Skeletal muscle satellite cell (primary cell): ENCODE measurements around the gene CCNG2.

Source experiments
- H3K27me3 ChIP-seq: 2 replicates; pipeline ENCODE4 v1.7.0; 2013; ENCODE audit warnings: low read length; ENCODE audit not compliant: control insufficient read depth, insufficient read depth
- H3K36me3 ChIP-seq: 2 replicates; pipeline ENCODE4 v1.7.0; 2013; ENCODE audit warnings: mild to moderate bottlenecking, control low read depth, low read length; ENCODE audit not compliant: insufficient read depth
- H3K4me1 ChIP-seq: 2 replicates; pipeline ENCODE4 v1.7.0; 2013; ENCODE audit warnings: low read length; ENCODE audit not compliant: control insufficient read depth, insufficient read depth
- H3K4me2 ChIP-seq: 2 replicates; pipeline ENCODE4 v1.7.0; 2013; ENCODE audit warnings: mild to moderate bottlenecking, low read length
- H3K4me3 ChIP-seq: 2 replicates; pipeline ENCODE4 v1.7.0; 2013; ENCODE audit warnings: low read length
- H3K9ac ChIP-seq: 2 replicates; pipeline ENCODE4 v1.7.0; 2013; ENCODE audit warnings: mild to moderate bottlenecking, low read depth, low read length, moderate library complexity
- H3K9me3 ChIP-seq: replicated peaks from 2 replicates; pipeline ENCODE4 v1.7.0; 2013; ENCODE audit warnings: mild to moderate bottlenecking, control low read depth, low read length

CCNG2 gene

DNA sequence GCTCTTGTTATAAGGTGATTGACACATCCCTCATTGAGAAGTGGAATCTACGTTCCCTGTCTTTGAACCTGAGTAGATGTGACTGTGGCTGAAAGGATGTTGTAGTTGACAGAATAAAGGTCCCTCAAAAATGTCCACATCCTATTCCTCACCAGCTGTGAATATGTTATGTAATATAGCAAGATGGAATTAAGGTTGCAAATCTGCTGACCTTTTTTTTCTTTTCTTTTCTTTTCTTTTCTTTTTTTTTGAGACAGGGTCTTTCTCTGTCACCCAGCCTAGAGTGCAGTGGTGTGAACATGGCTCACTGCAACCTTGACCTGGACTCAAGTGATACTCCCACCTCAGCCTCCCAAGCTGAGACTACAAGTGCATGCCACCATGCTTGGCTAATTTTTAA lies 7.2 kb upstream of the CCNG2 start:
- Histone ChIP-seq H3K9me3 (no peaks in the 10 kb centered on the region), H3K4me1 (peaks cover 3% of the 10 kb centered on the region), H3K9ac (no peak overlapping the region), H3K27me3 (peaks cover 2% of the 10 kb centered on the region), H3K4me2 (no peak overlapping the region), H3K36me3 (no peaks in the 10 kb centered on the region), H3K4me3 (no peak overlapping the region)

DNA sequence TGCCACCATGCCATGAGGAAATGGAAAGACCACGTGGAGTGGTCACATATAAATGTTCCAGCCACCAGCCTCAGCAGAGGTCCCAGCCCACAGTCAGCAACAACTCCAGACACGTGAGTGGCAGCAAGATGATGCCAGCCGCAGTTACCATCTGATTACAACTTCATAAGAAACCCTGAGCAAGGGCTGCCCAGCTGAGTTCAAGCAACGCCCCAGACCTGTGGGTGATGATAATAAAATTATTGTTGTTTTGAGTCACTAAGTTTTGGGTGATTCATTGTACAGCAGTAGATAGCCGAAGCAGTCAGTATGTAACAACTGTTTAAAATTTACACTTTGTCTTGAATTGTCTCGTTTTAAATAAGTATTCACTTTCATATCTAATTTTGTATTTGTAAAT lies 5.8 kb upstream of the CCNG2 start:
- Histone ChIP-seq H3K27me3 (peaks cover 2% of the 10 kb centered on the region), H3K9me3 (no peaks in the 10 kb centered on the region), H3K36me3 (no peaks in the 10 kb centered on the region), H3K4me1 (peaks cover 7% of the 10 kb centered on the region), H3K4me2 (no peak overlapping the region), H3K9ac (no peak overlapping the region), H3K4me3 (no peak overlapping the region)

DNA sequence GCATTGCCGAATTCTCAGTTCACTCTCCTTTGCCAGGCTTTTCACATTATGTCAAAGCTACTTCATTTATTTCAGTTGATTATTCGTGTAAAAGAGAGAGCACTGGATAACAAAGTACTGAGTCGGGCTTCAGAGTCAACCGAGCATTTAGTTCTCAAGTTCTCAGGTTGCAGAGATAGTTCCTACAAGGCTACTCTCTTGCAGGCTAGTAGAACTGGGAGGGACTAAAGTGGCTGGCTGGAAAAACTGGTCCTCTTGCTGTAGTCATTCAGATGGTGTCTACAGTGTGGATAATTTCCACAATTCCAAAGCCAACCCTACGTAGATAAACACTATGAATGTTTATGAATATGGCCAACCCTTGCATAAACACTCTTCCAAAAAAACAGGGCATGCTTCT lies 4.6 kb upstream of the CCNG2 start:
- Histone ChIP-seq H3K4me3 (no peak overlapping the region), H3K36me3 (no peaks in the 10 kb centered on the region), H3K4me2 (no peak overlapping the region), H3K27me3 (peaks cover 2% of the 10 kb centered on the region), H3K9ac (no peak overlapping the region), H3K9me3 (no peaks in the 10 kb centered on the region), H3K4me1 (peaks cover 7% of the 10 kb centered on the region)

DNA sequence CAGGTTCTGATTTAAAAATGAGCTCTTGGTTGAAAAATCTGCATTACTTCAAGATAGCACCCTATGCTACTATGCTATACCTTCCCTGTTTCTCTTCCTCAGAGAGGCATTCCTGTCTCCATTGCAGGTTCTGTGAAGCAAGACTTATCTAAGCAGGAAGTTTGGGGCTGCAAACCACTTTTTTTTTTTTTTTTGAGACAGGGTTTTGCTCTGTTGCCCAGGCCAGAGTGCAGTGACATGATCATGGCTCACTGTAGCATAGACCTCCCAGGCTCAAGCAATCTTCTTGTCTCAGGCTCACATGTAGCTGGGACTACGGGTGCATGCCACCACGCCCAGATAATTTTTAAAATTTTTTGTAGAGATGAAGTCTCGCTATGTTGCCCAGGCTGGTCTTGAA lies 4.0 kb upstream of the CCNG2 start:
- Histone ChIP-seq H3K4me3 (no peak overlapping the region), H3K4me2 (no peak overlapping the region), H3K27me3 (peaks cover 2% of the 10 kb centered on the region), H3K9me3 (no peaks in the 10 kb centered on the region), H3K36me3 (no peaks in the 10 kb centered on the region), H3K9ac (no peak overlapping the region), H3K4me1 (peaks cover 7% of the 10 kb centered on the region)

DNA sequence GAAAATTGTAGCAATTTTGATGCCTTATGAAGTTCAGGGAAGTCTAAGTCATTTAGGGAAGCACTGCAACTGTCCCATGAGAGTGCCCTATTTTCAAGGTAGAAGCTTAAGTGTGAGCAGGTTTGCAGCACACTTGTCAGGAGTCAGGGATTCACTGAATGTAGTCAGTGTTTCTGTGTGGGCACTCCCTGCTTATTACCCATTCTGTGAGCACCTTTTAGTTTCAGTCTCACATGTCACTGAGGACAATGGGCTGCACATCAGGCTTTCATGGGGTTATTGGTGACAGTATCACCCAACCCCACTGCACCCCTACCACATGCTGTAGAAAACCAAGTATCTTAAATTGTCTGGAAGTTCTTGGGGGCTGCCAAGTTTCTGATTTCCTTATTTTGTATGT lies 2.9 kb upstream of the CCNG2 start:
- H3K4me1 ChIP-seq: peaks cover 11% of the 10 kb centered on the region
- H3K27me3 ChIP-seq: peaks cover 2% of the 10 kb centered on the region
- no peaks in the 10 kb centered on the region for H3K9me3 ChIP-seq
- H3K4me2 ChIP-seq: no peak overlapping the region
- no peak overlapping the region for H3K4me3 ChIP-seq
- peaks cover 1% of the 10 kb centered on the region for H3K36me3 ChIP-seq
- H3K9ac ChIP-seq: no peak overlapping the region

DNA sequence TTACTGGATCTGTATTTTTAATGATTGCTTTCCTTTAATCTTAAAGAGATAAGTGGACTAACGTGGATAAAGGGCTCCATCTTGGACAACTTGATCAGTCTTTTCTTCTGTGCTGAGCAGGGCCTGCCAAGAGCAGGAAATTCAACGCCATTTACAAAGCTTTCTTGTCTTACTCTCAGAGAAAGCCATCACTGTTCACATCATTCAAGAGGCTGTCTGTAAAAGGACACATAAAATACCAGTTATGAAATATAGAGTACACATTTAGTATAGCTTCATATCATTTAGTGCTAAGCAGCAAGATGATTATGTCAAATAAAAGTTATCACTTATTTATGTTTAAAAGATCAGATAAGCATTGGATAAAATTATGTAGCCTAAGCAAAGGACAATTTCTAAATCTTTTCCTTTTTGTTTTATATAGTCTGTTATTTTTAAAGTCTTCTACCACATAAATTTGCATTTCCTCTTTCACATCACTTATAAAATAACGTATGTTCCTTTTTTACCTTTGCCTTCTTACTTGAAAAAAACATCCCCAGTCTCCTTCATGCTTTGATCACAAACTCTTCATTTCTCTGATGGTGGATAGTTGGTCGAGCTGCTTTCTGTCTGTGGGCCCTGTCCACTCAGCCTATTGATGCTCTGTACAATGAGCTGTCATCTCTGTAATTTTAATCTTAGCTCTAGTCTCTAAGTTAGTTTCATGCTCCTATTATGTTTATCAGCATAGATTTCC lies 2.1 kb upstream of the CCNG2 start:
- no peak overlapping the region for H3K9ac ChIP-seq
- H3K4me1 ChIP-seq: peaks cover 15% of the 10 kb centered on the region
- no peak overlapping the region for H3K4me2 ChIP-seq
- peaks cover 2% of the 10 kb centered on the region for H3K27me3 ChIP-seq
- no peak overlapping the region for H3K4me3 ChIP-seq
- H3K9me3 ChIP-seq: no peaks in the 10 kb centered on the region
- H3K36me3 ChIP-seq: peaks cover 9% of the 10 kb centered on the region

DNA sequence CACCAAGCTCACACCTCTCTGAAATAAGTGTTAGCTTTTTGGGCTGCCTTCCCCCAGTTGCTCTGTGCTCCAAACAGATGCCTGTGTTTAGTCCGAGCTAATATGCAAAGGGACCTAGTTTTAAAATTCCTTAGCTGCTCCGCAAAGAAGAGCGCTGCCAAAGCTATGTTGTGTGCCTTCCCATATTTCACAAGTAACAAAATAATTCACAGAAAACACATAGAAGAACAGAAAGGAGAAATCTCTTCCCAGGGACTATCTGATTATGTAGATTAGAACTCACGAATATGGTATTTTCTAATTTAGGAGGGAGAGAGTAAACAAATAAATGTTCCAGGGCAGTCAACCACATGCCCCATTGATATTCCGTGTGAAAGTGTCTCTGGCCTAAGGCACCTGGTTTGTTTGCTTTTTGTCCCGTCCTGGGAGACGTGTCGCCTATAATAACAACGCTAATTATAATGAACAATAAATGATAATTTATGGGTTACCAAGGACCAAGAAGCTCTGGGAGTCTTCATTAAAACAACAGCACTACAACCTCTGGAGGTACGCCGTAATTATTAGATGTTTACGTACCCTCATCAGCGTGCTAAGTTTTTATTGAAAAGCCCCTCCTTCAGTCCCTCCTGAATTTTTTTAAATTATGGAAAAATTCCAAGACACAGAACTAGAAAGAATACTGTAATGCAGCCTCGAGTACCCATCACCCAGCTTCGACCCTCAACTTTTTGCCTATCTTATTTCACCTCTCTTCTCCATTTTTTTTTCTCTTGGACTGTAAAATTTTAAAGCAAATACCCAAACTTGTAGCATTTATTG lies 1.2 kb upstream of the CCNG2 start:
- peak overlapping the region; percentile 54 for H3K9ac ChIP-seq
- H3K4me1 ChIP-seq: peaks cover 15% of the 10 kb centered on the region

DNA sequence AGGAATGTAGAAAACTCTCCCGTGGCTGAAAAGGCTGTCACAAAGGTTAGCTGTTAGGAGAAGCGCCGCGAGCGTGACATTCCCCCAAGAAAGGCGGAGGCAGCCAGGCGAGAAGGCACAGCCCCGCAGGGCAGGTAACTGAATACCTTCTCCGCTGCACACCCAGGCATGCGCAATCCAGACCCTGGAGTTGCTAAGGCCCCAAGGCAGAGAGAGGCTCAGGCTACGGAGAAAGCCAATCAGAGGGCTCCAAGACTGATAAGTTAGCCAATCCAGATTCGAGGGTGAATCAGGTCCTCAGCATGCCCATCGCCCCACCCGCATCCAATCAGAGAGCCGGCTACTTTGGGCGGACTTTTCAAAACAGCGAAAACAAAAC lies 485 bp upstream of the CCNG2 start:
- Histone ChIP-seq H3K4me2 (peak overlapping the region; percentile 86), H3K4me3 (peak overlapping the region; percentile 84), H3K36me3 (peaks cover 22% of the 10 kb centered on the region), H3K9me3 (no peaks in the 10 kb centered on the region), H3K27me3 (peaks cover 2% of the 10 kb centered on the region), H3K9ac (peak overlapping the region; percentile 94), H3K4me1 (peaks cover 13% of the 10 kb centered on the region)

More for the DNA sequence above, 1.2 kb upstream of the CCNG2 start:
- peaks cover 2% of the 10 kb centered on the region for H3K27me3 ChIP-seq
- H3K4me2 ChIP-seq: peak overlapping the region; percentile 86
- peaks cover 19% of the 10 kb centered on the region for H3K36me3 ChIP-seq
- peak overlapping the region; percentile 76 for H3K4me3 ChIP-seq
- no peaks in the 10 kb centered on the region for H3K9me3 ChIP-seq

DNA sequence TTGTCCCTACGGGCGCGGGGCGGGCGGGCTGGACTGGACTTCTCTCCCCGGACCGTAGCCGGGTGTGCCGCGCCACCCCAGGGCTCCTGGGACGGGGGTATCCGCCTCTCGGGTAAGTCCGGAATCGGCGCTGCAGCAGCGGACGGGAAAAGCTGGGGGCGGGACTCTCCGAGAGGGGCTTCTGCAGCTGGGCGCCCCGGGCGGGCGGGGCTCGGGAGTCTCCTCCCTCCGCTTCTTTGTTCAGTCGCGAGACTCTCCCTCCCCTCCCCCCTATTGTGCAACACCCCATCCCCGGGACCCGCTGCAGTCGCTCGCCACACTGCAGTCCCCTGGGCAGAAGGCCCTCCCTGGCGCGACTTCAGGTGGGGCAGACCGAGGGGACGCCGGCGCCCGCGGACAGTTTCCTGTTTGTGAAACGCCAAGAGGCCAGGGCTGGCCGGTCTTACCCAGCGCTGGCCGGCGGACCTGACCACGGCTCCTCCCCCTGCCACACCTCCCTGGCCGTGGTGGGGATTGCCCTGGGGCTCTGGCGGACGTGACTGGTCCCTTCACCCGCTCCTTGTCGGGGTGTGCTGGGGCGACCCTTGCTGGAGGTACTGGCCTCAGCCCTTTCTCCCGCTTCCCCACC lies 966 bp downstream of the CCNG2 start:
- Histone ChIP-seq H3K4me3 (peak overlapping the region; percentile 84), H3K4me1 (peaks cover 13% of the 10 kb centered on the region), H3K27me3 (no peaks in the 10 kb centered on the region), H3K9ac (peak overlapping the region; percentile 94), H3K9me3 (no peaks in the 10 kb centered on the region), H3K4me2 (peak overlapping the region; percentile 85), H3K36me3 (peaks cover 37% of the 10 kb centered on the region)

DNA sequence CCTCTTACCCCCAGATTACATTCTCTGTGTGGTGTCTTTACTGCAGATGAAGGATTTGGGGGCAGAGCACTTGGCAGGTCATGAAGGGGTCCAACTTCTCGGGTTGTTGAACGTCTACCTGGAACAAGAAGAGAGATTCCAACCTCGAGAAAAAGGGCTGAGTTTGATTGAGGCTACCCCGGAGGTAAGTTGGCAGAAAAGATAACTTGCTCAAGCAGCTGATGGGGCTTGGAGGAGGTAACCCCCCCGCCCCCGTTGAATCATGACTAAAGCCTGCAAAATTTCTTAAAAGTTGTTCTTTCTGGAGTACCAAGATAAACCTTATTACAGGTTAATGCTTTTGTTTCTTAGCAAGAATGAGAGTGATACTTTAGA lies 1.5 kb downstream of the CCNG2 start:
- peak overlapping the region; percentile 84 for H3K4me3 ChIP-seq
- peak overlapping the region; percentile 85 for H3K4me2 ChIP-seq
- H3K36me3 ChIP-seq: peaks cover 41% of the 10 kb centered on the region
- H3K27me3 ChIP-seq: no peaks in the 10 kb centered on the region
- H3K9ac ChIP-seq: peak overlapping the region; percentile 94
- no peaks in the 10 kb centered on the region for H3K9me3 ChIP-seq
- peaks cover 13% of the 10 kb centered on the region for H3K4me1 ChIP-seq

DNA sequence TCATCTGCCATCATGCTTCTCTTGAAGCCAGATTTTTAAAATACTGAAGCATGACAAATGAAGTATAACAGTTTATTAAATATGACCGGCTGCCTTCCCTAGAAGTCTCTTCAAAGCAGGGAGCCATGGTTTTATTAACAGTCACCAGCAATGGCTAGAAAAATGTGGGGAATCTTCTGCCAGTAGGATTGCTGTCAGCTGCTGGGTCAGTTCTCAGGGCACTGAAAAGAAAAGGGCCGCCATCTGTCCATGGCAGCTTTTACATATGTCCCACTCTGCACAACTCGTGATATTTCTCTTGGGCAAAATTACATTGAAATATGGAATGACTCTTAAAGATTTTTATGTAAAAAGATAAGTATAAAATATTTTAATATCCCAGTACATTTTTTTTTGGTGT lies 2.8 kb downstream of the CCNG2 start:
- H3K4me3 ChIP-seq: peak overlapping the region; percentile 84

More for the DNA sequence above, 2.8 kb downstream of the CCNG2 start:
- peak overlapping the region; percentile 94 for H3K9ac ChIP-seq
- peak overlapping the region; percentile 85 for H3K4me2 ChIP-seq
- H3K36me3 ChIP-seq: peaks cover 54% of the 10 kb centered on the region
- no peaks in the 10 kb centered on the region for H3K9me3 ChIP-seq
- H3K4me1 ChIP-seq: peaks cover 13% of the 10 kb centered on the region
- no peaks in the 10 kb centered on the region for H3K27me3 ChIP-seq
